ENCODE results near the gene DHRS12. TPM values are rescaled to one million over a fixed set of nuclear protein-coding genes. Genes with fewer than 3 reads are reported as not detected.
A peak's percentile ranks its signal among the peaks of the same experiment; 100 is the strongest.

The DHRS12 gene
- total RNA-seq, 1 donor: 3.3 TPM

- peak; percentile 80 for DNase-seq (ENCODE audit: insufficient read length, low spot score, missing footprints)
- no peaks in the 10 kb centered on the region for H3K27me3 ChIP-seq (ENCODE audit: insufficient read depth, low read length)
- H3K9me3 ChIP-seq (ENCODE audit: low read depth, low read length): no peaks in the 10 kb centered on the region
- H3K4me1 ChIP-seq (ENCODE audit: insufficient read depth, low read length): no peaks in the 10 kb centered on the region
- no peaks in the 10 kb centered on the region for H3K36me3 ChIP-seq (ENCODE audit: insufficient read depth, low read length)
- H3K27ac ChIP-seq (ENCODE audit: low read depth, low read length): no peak overlapping the region
- H3K4me3 ChIP-seq (ENCODE audit: insufficient read depth, low read length): no peak overlapping the region
- TF ChIP-seq CTCF (IDR thresholded peaks at IDR 0.05; ENCODE audit: extremely low read depth, low read depth, low read length): peak; percentile 52
- H3K79me2 ChIP-seq (ENCODE audit: insufficient read depth, low read length): no peaks in the 10 kb centered on the region
- no peak overlapping the region for H2AFZ ChIP-seq (ENCODE audit: low read length)
- no peak overlapping the region for H3K4me2 ChIP-seq (ENCODE audit: insufficient read depth, low read length)
- H4K20me1 ChIP-seq (ENCODE audit: insufficient read depth, low read length): peaks cover 3% of the 10 kb centered on the region
These were observed 22.5 kb downstream of the DHRS12 start for GRCh38 chr13:51781246-51782022.

GRCh38 chr13:51780099-51780498, 23.9 kb downstream of the DHRS12 start:
- no peak for TF ChIP-seq CTCF (IDR thresholded peaks at IDR 0.05; ENCODE audit: extremely low read depth, low read depth, low read length)
- Histone ChIP-seq H3K27ac (ENCODE audit: low read depth, low read length) (no peak overlapping the region), H3K9me3 (ENCODE audit: low read depth, low read length) (no peaks in the 10 kb centered on the region), H3K36me3 (ENCODE audit: insufficient read depth, low read length) (no peaks in the 10 kb centered on the region), H3K4me2 (ENCODE audit: insufficient read depth, low read length) (no peak overlapping the region), H4K20me1 (ENCODE audit: insufficient read depth, low read length) (peaks cover 3% of the 10 kb centered on the region), H2AFZ (ENCODE audit: low read length) (no peak overlapping the region), H3K27me3 (ENCODE audit: insufficient read depth, low read length) (no peaks in the 10 kb centered on the region), H3K4me3 (ENCODE audit: insufficient read depth, low read length) (no peak overlapping the region), H3K4me1 (ENCODE audit: insufficient read depth, low read length) (no peaks in the 10 kb centered on the region), H3K79me2 (ENCODE audit: insufficient read depth, low read length) (no peaks in the 10 kb centered on the region)
- DNase-seq (ENCODE audit: insufficient read length, low spot score, missing footprints): no peak

DNA sequence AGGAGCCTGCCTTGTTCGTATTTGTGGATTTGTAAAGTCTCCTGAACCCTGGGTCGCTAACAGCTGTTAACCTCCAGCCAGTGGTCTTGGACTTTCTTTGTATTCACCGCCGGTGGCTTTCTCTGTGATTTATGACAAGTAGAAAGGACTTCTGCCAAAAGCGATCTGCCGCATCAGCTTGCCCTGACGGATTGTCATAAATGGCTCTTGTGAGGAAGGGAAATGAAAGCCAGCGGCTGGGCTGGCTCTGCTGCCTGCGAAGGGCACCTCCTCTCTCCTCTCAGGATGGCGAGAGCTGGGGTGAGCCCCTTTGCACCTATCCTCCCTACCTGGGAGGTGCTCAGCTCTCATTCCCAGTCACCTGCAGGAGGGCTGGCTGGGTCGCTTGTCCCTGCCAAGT, 25.6 kb downstream of the DHRS12 start:
- TF ChIP-seq CTCF (IDR thresholded peaks at IDR 0.05; ENCODE audit: extremely low read depth, low read depth, low read length): no peak
- no peaks in the 10 kb centered on the region for H3K4me1 ChIP-seq (ENCODE audit: insufficient read depth, low read length)
- H3K4me2 ChIP-seq (ENCODE audit: insufficient read depth, low read length): no peak overlapping the region
- H3K79me2 ChIP-seq (ENCODE audit: insufficient read depth, low read length): no peaks in the 10 kb centered on the region
- no peak overlapping the region for H3K27ac ChIP-seq (ENCODE audit: low read depth, low read length)
- H3K27me3 ChIP-seq (ENCODE audit: insufficient read depth, low read length): peaks cover 6% of the 10 kb centered on the region
- H3K9me3 ChIP-seq (ENCODE audit: low read depth, low read length): no peaks in the 10 kb centered on the region
- H4K20me1 ChIP-seq (ENCODE audit: insufficient read depth, low read length): peaks cover 3% of the 10 kb centered on the region
- no peak for DNase-seq (ENCODE audit: insufficient read length, low spot score, missing footprints)
- H3K36me3 ChIP-seq (ENCODE audit: insufficient read depth, low read length): no peaks in the 10 kb centered on the region
- no peak overlapping the region for H3K4me3 ChIP-seq (ENCODE audit: insufficient read depth, low read length)
- H2AFZ ChIP-seq (ENCODE audit: low read length): no peak overlapping the region

DNA sequence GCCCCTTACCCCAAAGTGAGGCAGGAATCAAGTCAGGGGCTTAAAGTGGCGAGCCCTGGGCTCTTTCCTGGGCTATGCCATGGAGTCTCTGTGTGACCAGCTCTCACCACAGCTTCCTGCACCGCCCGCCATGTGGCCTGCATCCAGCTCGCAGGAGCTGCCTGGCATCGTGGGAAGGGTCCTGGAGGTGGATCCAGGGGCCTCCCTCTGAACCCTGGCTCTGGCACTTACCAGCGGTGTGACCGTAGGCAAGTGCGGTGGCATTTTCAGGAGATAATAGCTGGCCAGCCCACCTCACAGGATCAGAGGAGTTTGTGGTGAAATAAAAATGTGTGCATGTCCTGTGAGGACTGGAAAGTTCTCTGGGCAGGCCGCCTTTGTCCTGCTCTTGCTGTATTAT, 26.0 kb downstream of the DHRS12 start:
- no peaks in the 10 kb centered on the region for H3K79me2 ChIP-seq (ENCODE audit: insufficient read depth, low read length)
- H3K36me3 ChIP-seq (ENCODE audit: insufficient read depth, low read length): no peaks in the 10 kb centered on the region
- DNase-seq (ENCODE audit: insufficient read length, low spot score, missing footprints): no peak
- H3K27ac ChIP-seq (ENCODE audit: low read depth, low read length): no peak overlapping the region
- no peaks in the 10 kb centered on the region for H3K4me1 ChIP-seq (ENCODE audit: insufficient read depth, low read length)
- no peak overlapping the region for H2AFZ ChIP-seq (ENCODE audit: low read length)
- peaks cover 3% of the 10 kb centered on the region for H4K20me1 ChIP-seq (ENCODE audit: insufficient read depth, low read length)
- H3K4me2 ChIP-seq (ENCODE audit: insufficient read depth, low read length): no peak overlapping the region
- no peaks in the 10 kb centered on the region for H3K9me3 ChIP-seq (ENCODE audit: low read depth, low read length)
- no peak for TF ChIP-seq CTCF (IDR thresholded peaks at IDR 0.05; ENCODE audit: extremely low read depth, low read depth, low read length)
- H3K4me3 ChIP-seq (ENCODE audit: insufficient read depth, low read length): no peak overlapping the region
- H3K27me3 ChIP-seq (ENCODE audit: insufficient read depth, low read length): peaks cover 6% of the 10 kb centered on the region

Data from osteoblast (primary cell).